Fibroblast of skin of abdomen (primary cell): Measurements from ENCODE around the gene ZNF132.
"Not testable (repeated sequence)": the region's sequence is repeated elsewhere in the genome, so short reads cannot be mapped to it uniquely, and the experiment has no call there.

Experiments
- DNase-seq: peaks from one replicate; pipeline ENCODE4 v3.0.0-alpha.2; 2013

Gene ZNF132

GRCh38 chr19:58406818-58407657, 32.9 kb downstream of the ZNF132 start:
- DNase-seq: no peak

GRCh38 chr19:58403920-58404478, 36.0 kb downstream of the ZNF132 start:
- not testable (repeated sequence) for DNase-seq

- no peak for DNase-seq
Measured at GRCh38 chr19:58401840-58402421, 38.0 kb downstream of the ZNF132 start.

DNA sequence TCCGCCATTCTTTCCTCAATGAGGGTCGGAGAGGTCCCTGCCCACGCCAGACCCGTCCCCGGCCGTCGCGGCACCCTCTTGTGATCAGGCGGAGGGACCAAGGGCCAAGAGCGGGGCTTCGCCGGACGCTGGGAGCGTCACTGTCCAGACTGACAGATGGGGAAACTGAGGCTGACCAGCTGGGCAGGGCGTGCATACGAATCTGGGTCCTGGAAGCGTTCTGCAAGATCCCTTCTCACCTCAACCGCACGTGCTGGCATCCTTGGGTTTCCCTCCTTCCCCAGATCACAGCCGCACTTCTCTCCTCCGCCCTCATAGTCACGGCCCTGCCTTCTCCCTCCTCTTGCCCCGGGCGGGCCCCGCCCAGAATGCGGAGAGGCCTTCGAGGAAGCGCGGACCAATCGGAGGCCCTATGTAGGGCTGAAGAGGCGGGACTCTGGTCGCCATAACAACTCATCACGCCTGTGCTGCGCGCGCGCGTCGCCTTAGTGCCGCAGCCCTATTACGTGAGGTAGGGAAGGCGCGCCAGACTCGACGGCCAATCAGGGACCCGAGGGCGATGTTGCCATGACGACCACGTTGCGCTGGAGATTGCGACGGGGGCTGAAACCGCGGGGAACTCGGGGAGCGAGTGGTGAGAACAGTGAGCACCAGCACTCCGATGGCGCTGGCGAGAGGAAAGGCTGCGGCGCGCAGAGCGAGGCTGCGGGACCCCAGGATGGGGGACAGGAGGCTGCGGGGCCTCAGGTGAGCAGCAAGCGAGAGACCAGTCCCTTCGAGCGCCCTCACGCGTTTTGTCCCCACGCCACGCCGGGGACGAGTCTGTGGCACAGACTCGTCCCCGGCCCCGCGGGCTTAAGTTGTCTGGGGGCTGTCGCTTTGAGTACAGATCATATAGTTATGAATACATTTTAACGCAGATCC, 38.8 kb downstream of the ZNF132 start:
- peak; percentile 99 for DNase-seq

GRCh38 chr19:58400316-58400915, 39.5 kb downstream of the ZNF132 start:
- DNase-seq: no peak

DNA sequence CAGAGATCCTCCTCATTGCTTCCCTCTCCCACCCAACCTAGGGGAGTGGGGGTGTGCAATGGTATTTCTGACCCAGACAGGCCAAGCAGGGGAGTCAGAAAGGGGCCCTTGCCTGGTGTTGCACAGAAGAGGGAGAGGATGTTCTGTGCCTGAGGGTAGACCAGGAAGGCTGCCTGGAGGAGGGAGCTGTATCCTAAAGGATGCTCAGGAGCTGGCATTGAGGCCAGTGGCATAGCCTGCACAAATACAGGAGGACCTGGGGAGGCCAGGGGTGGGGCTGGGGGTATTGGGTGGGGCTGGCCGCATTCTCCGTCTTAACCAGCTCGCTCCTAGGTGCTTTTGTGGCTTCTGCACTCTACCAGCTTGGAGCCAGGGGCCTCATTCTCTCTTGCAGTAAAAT, 40.0 kb downstream of the ZNF132 start:
- DNase-seq: no peak

DNA sequence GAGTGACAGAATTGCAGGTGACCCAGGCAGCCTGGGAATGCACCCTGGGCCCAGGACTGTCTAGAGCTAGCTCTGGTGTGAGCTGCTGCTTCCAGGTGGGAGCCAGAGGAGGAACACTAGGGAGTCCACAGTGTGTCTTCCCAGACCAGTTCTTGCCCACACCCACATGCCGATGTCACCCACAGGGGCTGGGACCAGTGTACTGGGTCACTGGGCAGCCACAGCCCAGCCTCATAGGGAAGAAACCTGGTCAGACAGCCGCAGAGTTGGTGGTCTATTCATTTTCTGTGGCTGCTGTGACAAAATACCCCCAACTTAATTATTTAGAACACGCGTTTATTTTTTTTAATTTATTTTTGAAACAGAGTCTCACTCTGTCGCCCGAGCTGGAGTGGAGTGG, 41.4 kb downstream of the ZNF132 start:
- DNase-seq: no peak

GRCh38 chr19:58398087-58398486, 41.9 kb downstream of the ZNF132 start:
- DNase-seq: no peak

- DNase-seq: no peak
Measured at GRCh38 chr19:58397533-58398037, 42.4 kb downstream of the ZNF132 start.

GRCh38 chr19:58396691-58397532, 43.0 kb downstream of the ZNF132 start:
- DNase-seq: no peak

DNA sequence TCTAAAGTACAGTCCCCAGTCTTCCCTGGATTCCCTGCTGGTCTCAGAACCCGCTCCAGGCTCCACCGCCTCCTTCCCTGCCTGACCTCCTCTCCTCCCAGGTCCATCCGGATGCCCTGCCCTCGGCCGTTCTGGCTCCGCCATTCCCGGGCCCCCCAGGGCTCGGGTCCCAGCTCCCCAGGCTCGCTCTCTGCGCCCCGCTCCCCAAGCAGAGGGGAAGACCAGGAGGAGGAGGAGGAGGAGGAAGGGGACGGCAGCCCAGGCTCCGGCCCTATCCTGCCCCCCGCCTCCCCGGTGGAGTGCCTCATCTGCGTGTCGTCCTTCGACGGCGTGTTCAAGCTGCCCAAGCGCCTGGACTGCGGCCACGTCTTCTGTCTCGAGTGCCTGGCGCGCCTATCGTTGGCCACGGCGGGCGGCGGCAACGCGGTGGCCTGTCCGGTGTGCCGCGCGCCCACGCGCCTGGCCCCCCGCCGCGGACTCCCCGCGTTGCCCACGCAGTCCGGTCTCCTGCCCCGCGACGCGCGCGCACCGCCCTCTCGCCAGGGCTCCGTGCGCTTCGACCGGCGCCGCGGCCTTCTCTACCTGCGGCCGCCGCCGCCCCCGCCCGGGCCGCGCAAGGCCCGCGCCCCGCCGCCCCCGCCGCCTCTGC, 43.9 kb downstream of the ZNF132 start:
- DNase-seq: no peak

DNA sequence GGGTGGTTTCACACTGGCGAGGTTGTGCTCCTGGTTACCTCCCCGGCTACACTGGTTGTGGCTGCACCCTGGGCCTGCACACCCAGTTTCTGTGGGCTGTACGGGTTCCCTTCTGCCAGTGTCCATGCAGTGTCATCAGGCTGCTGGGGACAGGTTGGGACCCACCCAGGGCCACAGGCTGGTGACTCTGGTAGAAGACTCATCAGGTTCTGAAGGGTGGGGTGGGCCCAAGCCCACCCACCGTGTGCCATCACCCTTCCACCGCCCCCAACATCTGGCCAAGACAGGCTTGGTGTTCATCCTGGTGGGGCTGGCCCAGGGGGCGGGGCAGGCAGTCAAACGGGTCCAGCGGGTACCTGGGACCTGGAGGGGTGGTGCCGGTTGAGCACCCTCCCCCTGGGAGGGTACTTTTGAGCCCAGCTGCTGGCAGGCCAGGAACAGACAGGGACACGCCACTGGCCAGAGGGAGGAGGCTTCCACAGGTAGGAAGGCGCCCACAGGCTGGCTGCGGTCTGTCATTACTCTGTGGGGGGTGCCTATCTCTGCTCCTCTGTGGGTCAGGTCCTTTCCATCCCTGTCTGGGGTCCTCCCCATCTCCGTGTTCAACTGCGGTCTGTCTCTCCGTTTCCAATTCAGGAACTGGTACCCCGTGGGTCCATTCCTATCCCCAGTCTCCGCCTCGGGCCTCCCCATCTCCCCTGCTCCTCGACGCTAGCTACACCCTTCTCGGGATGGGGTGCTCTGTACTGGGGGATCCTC, 44.6 kb downstream of the ZNF132 start, which contains the start of gene RNF225:
Gene RNF225, plus strand, starts transcription at position 437 of the 759 bp plus-strand sequence. CDS start 434 bp downstream, outside the sequence.
- no peak for DNase-seq

- no peak for DNase-seq
Measured at GRCh38 chr19:58394821-58395219, 45.1 kb downstream of the ZNF132 start.

DNA sequence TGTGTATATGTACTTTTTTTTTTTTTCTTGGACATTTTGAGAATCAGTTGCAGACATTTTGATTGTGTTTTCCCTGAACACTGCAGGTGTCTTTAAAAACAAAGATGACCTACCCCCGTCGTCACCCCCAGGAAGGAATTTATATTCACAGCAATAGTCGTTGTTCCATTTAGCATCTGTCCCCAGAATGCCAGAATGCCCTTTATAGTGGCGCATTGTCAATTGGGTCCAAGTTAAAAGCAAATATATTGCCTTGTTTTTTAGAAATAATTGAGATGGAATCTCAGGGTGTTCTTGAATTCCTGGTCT, 46.3 kb downstream of the ZNF132 start:
- DNase-seq: no peak

- no peak for DNase-seq
Measured at GRCh38 chr19:58392945-58393724, 46.8 kb downstream of the ZNF132 start.

DNA sequence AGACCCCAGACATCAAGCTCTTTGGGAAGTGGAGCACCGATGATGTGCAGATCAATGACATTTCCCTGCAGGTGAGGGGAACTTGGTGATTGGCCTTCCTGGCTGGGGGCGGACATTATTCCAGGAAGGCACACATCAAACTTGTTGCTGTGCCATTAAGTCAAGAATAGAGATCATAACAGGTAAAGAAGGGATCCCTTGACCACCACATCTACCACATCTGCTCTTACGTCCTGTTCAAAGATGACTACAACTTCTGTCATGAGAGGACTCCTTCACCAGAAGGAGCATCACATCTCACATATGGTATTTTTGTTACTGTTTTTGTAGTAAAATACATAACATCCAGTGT, 51.8 kb downstream of the ZNF132 start:
- DNase-seq: no peak

DNA sequence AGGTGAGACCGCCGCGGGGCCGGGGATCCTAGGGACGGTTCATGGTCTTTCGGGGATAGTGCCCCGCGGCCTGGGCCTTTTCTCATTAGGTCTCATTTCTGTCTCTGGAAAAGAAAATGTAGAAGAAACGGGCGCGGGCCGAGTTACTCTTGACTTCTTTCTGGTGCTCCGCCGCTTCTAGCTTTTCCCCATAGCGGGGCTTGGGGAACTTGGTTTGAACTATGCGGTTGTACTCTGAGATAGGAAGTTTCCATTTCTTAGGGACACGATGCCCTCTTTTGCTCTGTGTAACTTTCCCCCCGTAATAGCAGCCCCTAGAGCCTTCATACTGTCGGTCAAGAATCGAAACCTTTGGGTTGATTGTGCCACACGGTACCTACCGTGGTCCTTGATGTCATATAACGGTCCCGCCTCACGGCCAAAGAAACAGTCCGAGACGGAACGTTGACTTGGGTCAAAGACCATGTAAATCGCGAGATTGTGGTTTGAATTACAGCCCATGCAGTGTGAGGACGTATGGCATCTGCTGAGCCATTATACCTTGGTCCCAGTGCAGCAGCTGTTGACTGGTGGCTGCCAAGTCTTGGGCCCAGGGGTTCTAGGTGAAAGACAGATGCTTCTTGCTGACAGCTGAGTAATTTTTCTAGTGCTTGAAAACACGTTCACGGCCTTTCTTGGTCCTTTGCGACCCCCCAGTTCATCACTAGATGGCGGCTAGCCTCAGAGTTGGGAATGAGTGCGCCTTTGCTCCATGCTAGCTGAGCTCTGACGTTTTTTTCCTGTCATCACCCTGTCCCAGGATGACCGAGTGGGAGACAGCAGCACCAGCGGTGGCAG, 52.4 kb downstream of the ZNF132 start:
- DNase-seq: no peak
